Loucy (cell line): ENCODE data around the gene TTC24.
A peak's percentile ranks its signal among the peaks of the same experiment; 100 is the strongest.
"Not testable (repeated sequence)": the region's sequence is repeated elsewhere in the genome, so short reads cannot be mapped to it uniquely, and the experiment has no call there.

ENCODE experiments used
- H2AFZ ChIP-seq: fragments of 200-600 bp; sonication (generic); 2 replicates; pipeline ENCODE4 v1.6.0; 2016; ENCODE audit warnings: antibody characterized with exemption, mild to moderate bottlenecking, low read length, moderate library complexity
- H3F3A ChIP-seq: fragments of 200-600 bp; 2 replicates; pipeline ENCODE4 v1.6.0; 2016; ENCODE audit warnings: antibody characterized with exemption, low read depth, mild to moderate bottlenecking
- H3K27me3 ChIP-seq: fragments of 200-600 bp; sonication (generic); 2 replicates; pipeline ENCODE4 v1.6.1; 2014; ENCODE audit warnings: low read length, mild to moderate bottlenecking; ENCODE audit not compliant: insufficient read depth, poor library complexity, severe bottlenecking
- H3K36me3 ChIP-seq: fragments of 200-600 bp; sonication (generic); 2 replicates; pipeline ENCODE4 v1.6.1; 2016; ENCODE audit warnings: low read length; ENCODE audit not compliant: insufficient read depth
- H3K4me1 ChIP-seq: fragments of 200-600 bp; sonication (generic); 2 replicates; pipeline ENCODE4 v1.5.1; 2014; ENCODE audit warnings: low read length, mild to moderate bottlenecking; ENCODE audit not compliant: insufficient read depth, poor library complexity, severe bottlenecking
- H3K4me2 ChIP-seq: fragments of 200-600 bp; sonication (generic); 2 replicates; pipeline ENCODE4 v1.6.0; 2014; ENCODE audit warnings: antibody characterized with exemption, low read length, low read depth, mild to moderate bottlenecking; ENCODE audit not compliant: poor library complexity, severe bottlenecking
- H3K4me3 ChIP-seq: fragments of 200-600 bp; sonication (generic); 2 replicates; pipeline ENCODE4 v1.5.1; 2014; ENCODE audit warnings: low read length, mild to moderate bottlenecking, mixed read lengths; ENCODE audit not compliant: poor library complexity, severe bottlenecking
- H3K79me2 ChIP-seq: fragments of 200-600 bp; sonication (generic); 2 replicates; pipeline ENCODE4 v1.6.1; 2014; ENCODE audit warnings: low read length; ENCODE audit not compliant: insufficient read depth
- H3K9ac ChIP-seq: fragments of 200-600 bp; sonication (generic); 2 replicates; pipeline ENCODE4 v1.6.0; 2014; ENCODE audit warnings: mild to moderate bottlenecking, low read depth, low read length, moderate library complexity; ENCODE audit not compliant: poor library complexity, severe bottlenecking
- H3K9me2 ChIP-seq: fragments of 200-600 bp; sonication (generic); replicated peaks from 2 replicates; pipeline ENCODE4 v1.6.1; 2016; ENCODE audit warnings: low read depth, low read length, mixed read lengths
- H3K9me3 ChIP-seq: fragments of 200-600 bp; sonication (generic); 2 replicates; pipeline ENCODE4 v1.6.1; 2014; ENCODE audit warnings: mild to moderate bottlenecking, antibody characterized with exemption, low read length, low read depth; ENCODE audit not compliant: insufficient read depth
- H4K20me1 ChIP-seq: fragments of 200-600 bp; sonication (generic); 2 replicates; pipeline ENCODE4 v1.6.0; 2014; ENCODE audit warnings: antibody characterized with exemption, low read length, mild to moderate bottlenecking; ENCODE audit not compliant: insufficient read depth, poor library complexity, severe bottlenecking
- CTCF ChIP-seq: fragments of 200-600 bp; sonication (generic); conservative IDR thresholded peaks from 2 replicates; pipeline ENCODE4 v1.5.1; 2014; ENCODE audit warnings: mild to moderate bottlenecking, antibody characterized with exemption, low read length
- EZH2phosphoT487 ChIP-seq: fragments of 200-600 bp; IDR thresholded peaks from 2 replicates; pipeline ENCODE4 v1.6.1; 2018; ENCODE audit warnings: antibody characterized with exemption, mild to moderate bottlenecking, moderate library complexity, borderline replicate concordance

The TTC24 gene

DNA sequence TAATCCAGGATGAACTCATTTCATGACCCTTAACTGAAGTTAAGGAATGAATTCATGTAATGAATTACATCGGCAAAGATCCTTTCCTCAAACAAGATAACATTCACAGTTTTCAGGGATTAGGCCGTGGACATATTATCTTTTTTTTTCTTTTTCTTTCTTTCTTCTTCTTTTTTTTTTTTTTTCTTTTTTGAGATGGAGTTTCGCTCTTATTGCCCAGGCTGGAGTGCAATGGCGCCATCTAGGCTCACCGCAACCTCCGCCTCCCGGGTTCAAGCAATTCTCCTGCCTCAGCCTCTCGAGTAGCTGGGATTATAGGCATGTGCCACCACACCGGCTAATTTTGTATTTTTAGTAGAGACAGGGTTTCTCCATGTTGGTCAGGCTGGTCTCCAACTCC is 51.6 kb downstream of the TTC24 start:
- not testable (repeated sequence) for H3K4me1 ChIP-seq, H3K79me2 ChIP-seq, H3K9me3 ChIP-seq, H3K36me3 ChIP-seq, H3K9me2 ChIP-seq, H4K20me1 ChIP-seq, H3K4me3 ChIP-seq, H3F3A ChIP-seq, H2AFZ ChIP-seq, H3K27me3 ChIP-seq, H3K4me2 ChIP-seq, H3K9ac ChIP-seq
- 0 out of 2 replicates have a peak, but pooled peaks have one; percentile 17 for TF ChIP-seq CTCF

DNA sequence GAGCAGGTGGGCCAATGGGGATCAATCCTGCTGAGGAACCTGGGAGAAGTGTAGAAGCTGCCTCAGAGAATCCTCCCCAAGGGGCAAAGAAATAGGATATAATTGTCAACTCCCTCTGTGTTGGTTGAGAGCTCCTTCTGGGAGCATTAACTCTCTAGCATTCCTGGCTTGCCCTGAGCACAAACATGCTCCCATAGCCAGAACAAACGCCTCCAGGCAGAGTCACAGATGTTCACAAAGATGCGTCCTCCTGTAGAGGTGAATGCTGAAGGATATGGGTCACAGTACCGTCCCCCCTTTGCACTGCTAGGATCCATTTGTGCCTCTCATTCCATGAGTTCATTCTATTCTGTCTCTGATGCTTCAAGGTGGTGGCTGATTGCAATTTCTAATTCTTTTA is 52.8 kb downstream of the TTC24 start:
- H3K4me1 ChIP-seq, result peaks cover 3% of the 10 kb centered on the region
- H3K79me2 ChIP-seq, result no peaks in the 10 kb centered on the region
- no peaks in the 10 kb centered on the region for H4K20me1 ChIP-seq
- H3K36me3 ChIP-seq, result no peaks in the 10 kb centered on the region
- no peaks in the 10 kb centered on the region for H3K9me3 ChIP-seq
- TF ChIP-seq CTCF (no peak), EZH2phosphoT487 (no peak)
- H3K4me3 ChIP-seq, result no peak overlapping the region
- H3K9ac ChIP-seq, result no peak overlapping the region
- H3K9me2 ChIP-seq, result no peaks in the 10 kb centered on the region
- H2AFZ ChIP-seq, result no peak overlapping the region
- H3K4me2 ChIP-seq, result no peak overlapping the region
- no peaks in the 10 kb centered on the region for H3F3A ChIP-seq
- H3K27me3 ChIP-seq, result no peaks in the 10 kb centered on the region
